BE2C (cell line): ENCODE data around the gene VCAM1.

Experiments used
- DNase-seq: peaks from one replicate; pipeline ENCODE4 v3.0.0-alpha.2; 2020
- H3K27me3 ChIP-seq: fragments of 250-450 bp; sonication (Bioruptor Pico); 2 replicates; pipeline ENCODE4 v1.5.1; 2020; ENCODE audit warnings: mild to moderate bottlenecking
- H3K36me3 ChIP-seq: fragments of 250-450 bp; sonication (Bioruptor Pico); 2 replicates; pipeline ENCODE4 v1.5.1; 2020; ENCODE audit warnings: mild to moderate bottlenecking
- H3K4me1 ChIP-seq: fragments of 250-450 bp; sonication (Bioruptor Pico); 2 replicates; pipeline ENCODE4 v1.5.1; 2020
- H3K4me3 ChIP-seq: 2 replicates; pipeline ENCODE4 v1.5.1; 2011; ENCODE audit warnings: low read depth, low read length
- H3K9me3 ChIP-seq: fragments of 250-450 bp; sonication (Bioruptor Pico); 2 replicates; pipeline ENCODE4 v1.5.1; 2020
- TF ChIP-seq, protein P1 (sequence below): IDR thresholded peaks from 2 replicates; pipeline ENCODE4 v1.5.1; 2012; ENCODE audit warnings: mild to moderate bottlenecking, low read depth, low read length

Gene VCAM1

GRCh38 chr1:100762461-100762860 lies 42.9 kb downstream of the VCAM1 start:
- H3K4me1 ChIP-seq = no peaks in the 10 kb centered on the region

GRCh38 chr1:100767176-100767890 lies 47.8 kb downstream of the VCAM1 start:
- Histone ChIP-seq H3K27me3 (peaks cover 8% of the 10 kb centered on the region), H3K36me3 (no peaks in the 10 kb centered on the region), H3K9me3 (no peaks in the 10 kb centered on the region), H3K4me1 (no peaks in the 10 kb centered on the region), H3K4me3 (no peak overlapping the region)
- TF ChIP-seq, protein P1, sequence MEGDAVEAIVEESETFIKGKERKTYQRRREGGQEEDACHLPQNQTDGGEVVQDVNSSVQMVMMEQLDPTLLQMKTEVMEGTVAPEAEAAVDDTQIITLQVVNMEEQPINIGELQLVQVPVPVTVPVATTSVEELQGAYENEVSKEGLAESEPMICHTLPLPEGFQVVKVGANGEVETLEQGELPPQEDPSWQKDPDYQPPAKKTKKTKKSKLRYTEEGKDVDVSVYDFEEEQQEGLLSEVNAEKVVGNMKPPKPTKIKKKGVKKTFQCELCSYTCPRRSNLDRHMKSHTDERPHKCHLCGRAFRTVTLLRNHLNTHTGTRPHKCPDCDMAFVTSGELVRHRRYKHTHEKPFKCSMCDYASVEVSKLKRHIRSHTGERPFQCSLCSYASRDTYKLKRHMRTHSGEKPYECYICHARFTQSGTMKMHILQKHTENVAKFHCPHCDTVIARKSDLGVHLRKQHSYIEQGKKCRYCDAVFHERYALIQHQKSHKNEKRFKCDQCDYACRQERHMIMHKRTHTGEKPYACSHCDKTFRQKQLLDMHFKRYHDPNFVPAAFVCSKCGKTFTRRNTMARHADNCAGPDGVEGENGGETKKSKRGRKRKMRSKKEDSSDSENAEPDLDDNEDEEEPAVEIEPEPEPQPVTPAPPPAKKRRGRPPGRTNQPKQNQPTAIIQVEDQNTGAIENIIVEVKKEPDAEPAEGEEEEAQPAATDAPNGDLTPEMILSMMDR = no peak
- DNase-seq = no peak

More at GRCh38 chr1:100762461-100762860, 42.9 kb downstream of the VCAM1 start:
- no peaks in the 10 kb centered on the region for H3K36me3 ChIP-seq
- peaks cover 14% of the 10 kb centered on the region for H3K27me3 ChIP-seq
- TF ChIP-seq, protein P1 = no peak
- no peak for DNase-seq
- H3K4me3 ChIP-seq = no peak overlapping the region
- H3K9me3 ChIP-seq = no peaks in the 10 kb centered on the region

- TF ChIP-seq, protein P1 = no peak
- Histone ChIP-seq H3K27me3 (peaks cover 8% of the 10 kb centered on the region; the same call in 1 of the 2 replicates), H3K4me3 (no peak overlapping the region), H3K36me3 (no peaks in the 10 kb centered on the region), H3K4me1 (no peaks in the 10 kb centered on the region), H3K9me3 (no peaks in the 10 kb centered on the region)
- DNase-seq = no peak
Observed at GRCh38 chr1:100769323-100769722, 49.8 kb downstream of the VCAM1 start.

- no peak for DNase-seq
- TF ChIP-seq, protein P1 = no peak
- Histone ChIP-seq H3K36me3 (no peaks in the 10 kb centered on the region), H3K4me3 (no peak overlapping the region), H3K4me1 (no peaks in the 10 kb centered on the region), H3K9me3 (no peaks in the 10 kb centered on the region), H3K27me3 (peaks cover 8% of the 10 kb centered on the region; the same call in 1 of the 2 replicates)
Observed at GRCh38 chr1:100769906-100770646, 50.5 kb downstream of the VCAM1 start.

- no peak for DNase-seq
- no peaks in the 10 kb centered on the region for H3K4me1 ChIP-seq
- TF ChIP-seq, protein P1 = no peak
Observed at GRCh38 chr1:100773444-100773843, 53.9 kb downstream of the VCAM1 start.

GRCh38 chr1:100774370-100774769 lies 54.8 kb downstream of the VCAM1 start:
- Histone ChIP-seq H3K9me3 (no peaks in the 10 kb centered on the region), H3K27me3 (peaks cover 7% of the 10 kb centered on the region; the same call in 1 of the 2 replicates), H3K4me1 (no peaks in the 10 kb centered on the region), H3K4me3 (no peak overlapping the region), H3K36me3 (no peaks in the 10 kb centered on the region)
- TF ChIP-seq, protein P1 = no peak
- no peak for DNase-seq

More at GRCh38 chr1:100773444-100773843, 53.9 kb downstream of the VCAM1 start:
- Histone ChIP-seq H3K36me3 (no peaks in the 10 kb centered on the region), H3K4me3 (no peak overlapping the region), H3K27me3 (peaks cover 8% of the 10 kb centered on the region; the same call in 1 of the 2 replicates), H3K9me3 (no peaks in the 10 kb centered on the region)
